Measurements from ENCODE around the gene OBSCN. TPM values are rescaled to one million over a fixed set of nuclear protein-coding genes. Genes with fewer than 3 reads are reported as not detected.

The OBSCN gene
- total RNA-seq (ENCODE audit: low replicate concordance) = 5.1 and 14.9 TPM in 2 replicates

- peaks cover 2% of the 10 kb centered on the region for H3K27me3 Mint-ChIP-seq (ENCODE audit: insufficient read depth, low read depth)
- H3K4me1 ChIP-seq = peaks cover 17% of the 10 kb centered on the region
These were observed at the start of gene OBSCN for GRCh38 chr1:228207851-228208821. Gene OBSCN, plus strand, starts transcription at chr1:228208044. Its CDS starts 3,740 bp downstream, at chr1:228211784.

GRCh38 chr1:228158151-228159007, 49.5 kb upstream of the OBSCN start:
- peaks cover 20% of the 10 kb centered on the region for H3K4me1 ChIP-seq
- TF ChIP-seq CTCF (IDR thresholded peaks at IDR 0.05) (no peak), EZH2 (IDR thresholded peaks at IDR 0.05) (no peak), EZH2phosphoT487 (IDR thresholded peaks at IDR 0.05) (no peak)
- no peak overlapping the region for H3K4me3 Mint-ChIP-seq
- no peak overlapping the region for H3K4me2 ChIP-seq
- no peak overlapping the region for H2AFZ ChIP-seq (replicated peaks)
- H3K27me3 ChIP-seq = no peaks in the 10 kb centered on the region
- no peaks in the 10 kb centered on the region for H3K79me2 ChIP-seq (ENCODE audit: low read depth)
- H3K4me3 ChIP-seq = no peak overlapping the region
- H3F3A ChIP-seq (ENCODE audit: low read depth) = no peaks in the 10 kb centered on the region
- H3K9ac ChIP-seq = no peak overlapping the region
- no peaks in the 10 kb centered on the region for H3K9me3 ChIP-seq (ENCODE audit: low read depth)
- H3K27ac ChIP-seq = no peak overlapping the region
- H3K36me3 Mint-ChIP-seq = no peaks in the 10 kb centered on the region
- H4K20me1 ChIP-seq (ENCODE audit: low read depth) = no peaks in the 10 kb centered on the region
- peaks cover 10% of the 10 kb centered on the region for H3K27me3 Mint-ChIP-seq (ENCODE audit: insufficient read depth, low read depth)
- H3K9me3 Mint-ChIP-seq = no peaks in the 10 kb centered on the region
- DNase-seq (ENCODE audit: low spot score) = no peak
- peaks cover 6% of the 10 kb centered on the region for H3K4me1 Mint-ChIP-seq
- H3K27ac Mint-ChIP-seq = no peak overlapping the region
- no peaks in the 10 kb centered on the region for H3K36me3 ChIP-seq

More at GRCh38 chr1:228207851-228208821, at the start of gene OBSCN:
- Mint-ChIP-seq H3K36me3 (no peaks in the 10 kb centered on the region), H3K9me3 (no peaks in the 10 kb centered on the region), H3K4me3 (peak within 1 kb of the TSS; percentile 35), H3K4me1 (peaks cover 19% of the 10 kb centered on the region), H3K27ac (no peak within 1 kb of the TSS)
- DNase-seq (ENCODE audit: low spot score) = peak; percentile 38
- peak within 1 kb of the TSS; percentile 38 for H3K4me2 ChIP-seq
- H3K36me3 ChIP-seq = no peaks in the 10 kb centered on the region
- H3K27me3 ChIP-seq = peaks cover 16% of the 10 kb centered on the region
- H3K9ac ChIP-seq = no peak within 1 kb of the TSS
- no peak within 1 kb of the TSS for H3K4me3 ChIP-seq
- no peaks in the 10 kb centered on the region for H4K20me1 ChIP-seq (ENCODE audit: low read depth)
- no peak within 1 kb of the TSS for H3K27ac ChIP-seq
- no peaks in the 10 kb centered on the region for H3K79me2 ChIP-seq (ENCODE audit: low read depth)
- no peaks in the 10 kb centered on the region for H3K9me3 ChIP-seq (ENCODE audit: low read depth)
- TF ChIP-seq CTCF (IDR thresholded peaks at IDR 0.05) = no peak
- peaks cover 3% of the 10 kb centered on the region for H3F3A ChIP-seq (ENCODE audit: low read depth)
- H2AFZ ChIP-seq (replicated peaks) = no peak within 1 kb of the TSS

- Histone ChIP-seq H4K20me1 (ENCODE audit: low read depth) (no peaks in the 10 kb centered on the region), H3K9me3 (ENCODE audit: low read depth) (no peaks in the 10 kb centered on the region), H3K27me3 (no peaks in the 10 kb centered on the region), H3K4me2 (no peak overlapping the region), H3K79me2 (ENCODE audit: low read depth) (no peaks in the 10 kb centered on the region), H2AFZ (replicated peaks) (no peak overlapping the region), H3K36me3 (no peaks in the 10 kb centered on the region), H3K4me1 (peaks cover 20% of the 10 kb centered on the region), H3K9ac (no peak overlapping the region), H3K27ac (no peak overlapping the region), H3K4me3 (no peak overlapping the region), H3F3A (ENCODE audit: low read depth) (no peaks in the 10 kb centered on the region)
- Mint-ChIP-seq H3K27me3 (ENCODE audit: insufficient read depth, low read depth) (peaks cover 10% of the 10 kb centered on the region), H3K4me3 (no peak overlapping the region), H3K9me3 (no peaks in the 10 kb centered on the region), H3K4me1 (peaks cover 6% of the 10 kb centered on the region), H3K36me3 (no peaks in the 10 kb centered on the region), H3K27ac (no peak overlapping the region)
- TF ChIP-seq EZH2phosphoT487 (IDR thresholded peaks at IDR 0.05) = no peak
- no peak for TF ChIP-seq CTCF (IDR thresholded peaks at IDR 0.05)
- no peak for TF ChIP-seq EZH2 (IDR thresholded peaks at IDR 0.05)
- no peak for DNase-seq (ENCODE audit: low spot score)
These were observed 48.7 kb upstream of the OBSCN start for GRCh38 chr1:228159008-228159665.
